ENCODE results near the gene WDR44. TPM values are rescaled to one million over a fixed set of nuclear protein-coding genes. Genes with fewer than 3 reads are reported as not detected.
A peak's percentile ranks its signal among the peaks of the same experiment; 100 is the strongest.
"Not testable (repeated sequence)": the region's sequence is repeated elsewhere in the genome, so short reads cannot be mapped to it uniquely, and the experiment has no call there.

Gene WDR44
- total and polyA plus RNA-seq, 5 donors from 2014 or later, result 6.4 to 23.5 (median 7.4) TPM

DNA sequence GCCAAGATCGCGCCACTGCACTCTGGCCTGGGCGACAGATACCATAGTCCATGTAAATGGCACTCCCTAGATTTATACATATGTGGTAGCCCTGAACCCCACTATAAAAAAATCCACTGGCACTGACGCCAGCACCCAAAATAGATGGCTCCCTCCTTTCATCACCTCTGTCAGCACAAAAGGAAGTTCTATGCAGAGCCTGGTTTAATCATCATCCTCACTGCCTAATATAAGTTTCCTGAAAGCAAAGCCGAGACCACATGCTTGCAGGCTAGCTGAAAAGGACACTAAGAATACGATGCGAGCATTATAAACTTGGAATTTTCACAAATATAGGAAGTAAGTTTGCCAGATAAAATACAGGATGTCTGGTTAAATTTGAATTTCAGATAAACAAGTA is 122.2 kb downstream of the WDR44 start:
- Histone ChIP-seq H3K9me3 (ENCODE audit: control insufficient read depth in 2 of 2, low read length in 2 of 2) (no peaks in the 10 kb centered on the region), H3K27me3 (ENCODE audit: control insufficient read depth, insufficient read depth, low read length) (no peaks in the 10 kb centered on the region), H3K4me3 (ENCODE audit: low read depth, low read length) (no peak overlapping the region), H3K4me1 (ENCODE audit: control insufficient read depth, insufficient read depth, low read length, poor library complexity, severe bottlenecking) (no peaks in the 10 kb centered on the region), H3K27ac (ENCODE audit: insufficient read depth, low read length, poor library complexity, severe bottlenecking) (no peak overlapping the region), H3K36me3 (ENCODE audit: control insufficient read depth, insufficient read depth, low read length) (no peaks in the 10 kb centered on the region)
- no peak overlapping the region for H3K4me3 Mint-ChIP-seq
- no peaks in the 10 kb centered on the region for H3K4me1 Mint-ChIP-seq
- no peaks in the 10 kb centered on the region for H3K27me3 Mint-ChIP-seq
- peaks cover 0 to 3% (median 0%) of the 10 kb centered on the region in 7 donors for H3K9me3 Mint-ChIP-seq
- ATAC-seq (ENCODE audit: low read depth in 2 of 2), result no peak
- no peaks in the 10 kb centered on the region for H3K36me3 Mint-ChIP-seq
- no peak overlapping the region for H3K27ac Mint-ChIP-seq
- no peak for DNase-seq

DNA sequence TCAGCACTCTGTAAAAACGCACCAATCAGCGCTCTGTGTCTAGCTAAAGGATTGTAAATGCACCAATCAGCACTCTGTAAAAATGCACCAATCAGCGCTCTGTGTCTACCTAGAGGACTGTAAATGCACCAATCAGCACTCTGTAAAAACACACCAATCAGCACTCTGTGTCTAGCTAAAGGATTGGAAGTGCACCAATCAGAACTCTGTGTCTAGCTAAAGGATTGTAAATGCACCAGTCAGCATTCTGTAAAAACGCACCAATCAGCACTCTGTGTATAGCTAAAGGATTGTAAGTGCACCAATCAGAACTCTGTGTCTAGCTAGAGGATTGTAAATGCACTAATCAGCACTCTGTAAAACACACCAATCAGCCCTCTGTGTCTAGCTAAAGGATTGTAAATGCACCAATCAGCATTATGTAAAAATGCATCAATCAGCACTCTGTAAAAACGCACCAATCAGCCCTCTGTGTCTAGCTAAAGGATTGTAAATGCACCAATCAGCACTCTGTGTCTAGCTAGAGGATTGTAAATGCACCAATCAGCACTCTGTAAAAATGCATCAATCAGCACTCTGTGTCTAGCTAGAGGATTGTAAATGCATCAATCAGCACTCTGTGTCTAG is 124.9 kb downstream of the WDR44 start:
- H3K36me3 Mint-ChIP-seq; H3K27me3 Mint-ChIP-seq; H3K4me1 ChIP-seq (ENCODE audit: control insufficient read depth, insufficient read depth, low read length, poor library complexity, severe bottlenecking); H3K4me1 Mint-ChIP-seq; H3K4me3 ChIP-seq (ENCODE audit: low read depth, low read length); H3K9me3 Mint-ChIP-seq; H3K4me3 Mint-ChIP-seq; DNase-seq; H3K27ac Mint-ChIP-seq; H3K27me3 ChIP-seq (ENCODE audit: control insufficient read depth, insufficient read depth, low read length); ATAC-seq (ENCODE audit: low read depth in 2 of 2); H3K36me3 ChIP-seq (ENCODE audit: control insufficient read depth, insufficient read depth, low read length); H3K9me3 ChIP-seq (ENCODE audit: control insufficient read depth in 2 of 2, low read length in 2 of 2); H3K27ac ChIP-seq (ENCODE audit: insufficient read depth, low read length, poor library complexity, severe bottlenecking): not testable (repeated sequence)

DNA sequence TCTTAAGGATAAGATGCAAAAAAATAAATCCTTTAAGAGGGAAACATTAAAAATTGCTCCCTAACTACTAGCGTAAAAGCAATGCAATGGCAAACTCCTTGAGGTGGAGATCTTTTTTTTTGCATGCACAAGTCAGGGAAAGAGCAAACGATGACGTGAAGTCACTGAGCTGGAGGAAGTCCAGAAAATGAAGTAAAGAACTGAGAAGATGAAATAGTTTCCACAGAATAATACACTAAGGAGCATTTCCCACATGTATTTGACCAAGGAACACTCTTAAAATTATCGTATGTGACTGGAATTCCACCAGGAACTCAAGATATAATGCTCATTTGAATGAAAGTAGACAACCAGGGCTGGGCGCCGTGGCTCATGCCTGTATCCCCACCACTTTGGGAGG is 128.7 kb downstream of the WDR44 start:
- Histone ChIP-seq H3K4me1 (ENCODE audit: control insufficient read depth, insufficient read depth, low read length, poor library complexity, severe bottlenecking) (no peaks in the 10 kb centered on the region), H3K27ac (ENCODE audit: insufficient read depth, low read length, poor library complexity, severe bottlenecking) (no peak overlapping the region), H3K4me3 (ENCODE audit: low read depth, low read length) (no peak overlapping the region), H3K27me3 (ENCODE audit: control insufficient read depth, insufficient read depth, low read length) (no peaks in the 10 kb centered on the region), H3K9me3 (ENCODE audit: control insufficient read depth in 2 of 2, low read length in 2 of 2) (no peaks in the 10 kb centered on the region), H3K36me3 (ENCODE audit: control insufficient read depth, insufficient read depth, low read length) (no peaks in the 10 kb centered on the region)
- no peak for DNase-seq
- no peaks in the 10 kb centered on the region for H3K4me1 Mint-ChIP-seq
- peaks cover 0 to 3% (median 0%) of the 10 kb centered on the region in 7 donors for H3K9me3 Mint-ChIP-seq
- H3K36me3 Mint-ChIP-seq, result no peaks in the 10 kb centered on the region
- no peak overlapping the region for H3K4me3 Mint-ChIP-seq
- H3K27ac Mint-ChIP-seq, result no peak overlapping the region
- ATAC-seq (ENCODE audit: low read depth in 2 of 2), result no peak
- no peaks in the 10 kb centered on the region for H3K27me3 Mint-ChIP-seq

DNA sequence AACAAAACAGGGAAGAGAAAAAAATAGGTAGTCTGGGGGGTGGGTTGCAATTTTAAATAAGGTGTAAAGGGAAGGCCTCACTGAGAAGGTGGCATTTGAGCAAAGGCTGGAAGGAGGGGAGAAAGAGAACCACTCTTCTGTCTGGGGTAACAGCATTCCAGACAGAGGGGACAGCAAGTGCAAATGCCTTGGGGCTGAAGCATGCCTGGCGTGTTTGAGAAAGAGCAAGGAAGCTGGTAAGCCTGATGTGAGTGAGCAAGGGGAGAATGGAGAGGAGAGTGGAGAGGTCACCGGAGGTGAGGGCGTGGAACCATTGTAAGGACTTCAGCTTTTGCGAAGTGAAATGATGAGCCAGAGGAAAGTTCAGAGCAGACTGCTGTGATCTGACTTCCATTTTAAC is 130.0 kb downstream of the WDR44 start:
- Mint-ChIP-seq H3K36me3 (no peaks in the 10 kb centered on the region), H3K9me3 (peaks cover 0 to 3% (median 0%) of the 10 kb centered on the region in 7 donors), H3K27ac (peak overlapping the region in 1 of 3 donors; percentile 60), H3K27me3 (no peaks in the 10 kb centered on the region), H3K4me3 (no peak overlapping the region), H3K4me1 (no peaks in the 10 kb centered on the region)
- DNase-seq (no peak), ATAC-seq (ENCODE audit: low read depth in 2 of 2) (no peak)
- no peaks in the 10 kb centered on the region for H3K36me3 ChIP-seq (ENCODE audit: control insufficient read depth, insufficient read depth, low read length)
- H3K4me3 ChIP-seq (ENCODE audit: low read depth, low read length), result no peak overlapping the region
- no peaks in the 10 kb centered on the region for H3K9me3 ChIP-seq (ENCODE audit: control insufficient read depth in 2 of 2, low read length in 2 of 2)
- H3K27me3 ChIP-seq (ENCODE audit: control insufficient read depth, insufficient read depth, low read length), result no peaks in the 10 kb centered on the region
- no peak overlapping the region for H3K27ac ChIP-seq (ENCODE audit: insufficient read depth, low read length, poor library complexity, severe bottlenecking)
- H3K4me1 ChIP-seq (ENCODE audit: control insufficient read depth, insufficient read depth, low read length, poor library complexity, severe bottlenecking), result no peaks in the 10 kb centered on the region

DNA sequence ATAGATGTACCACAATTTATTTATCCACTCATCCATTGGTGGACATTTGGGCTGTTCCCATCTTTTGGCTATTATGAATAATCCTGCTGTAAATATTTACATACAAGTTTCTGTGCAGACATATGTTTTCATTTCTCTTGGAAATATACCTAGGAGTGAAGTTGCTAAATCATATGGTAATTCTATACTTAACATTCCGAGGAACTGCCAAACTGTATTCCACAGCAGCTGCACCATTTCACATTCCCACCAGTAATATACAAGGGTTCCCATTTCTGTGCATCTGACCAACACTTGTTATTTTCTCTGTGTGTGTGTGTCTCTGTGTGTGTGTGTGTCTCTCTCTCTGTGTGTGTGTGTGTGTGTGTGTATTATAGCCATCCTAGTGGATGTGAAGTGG is 134.3 kb downstream of the WDR44 start:
- H3K4me1 Mint-ChIP-seq, result no peaks in the 10 kb centered on the region
- ATAC-seq (ENCODE audit: low read depth in 2 of 2), result no peak
- no peaks in the 10 kb centered on the region for H3K36me3 ChIP-seq (ENCODE audit: control insufficient read depth, insufficient read depth, low read length)
- no peaks in the 10 kb centered on the region for H3K27me3 ChIP-seq (ENCODE audit: control insufficient read depth, insufficient read depth, low read length)
- H3K36me3 Mint-ChIP-seq, result no peaks in the 10 kb centered on the region
- no peak overlapping the region for H3K4me3 ChIP-seq (ENCODE audit: low read depth, low read length)
- H3K9me3 ChIP-seq (ENCODE audit: control insufficient read depth in 2 of 2, low read length in 2 of 2), result no peaks in the 10 kb centered on the region
- DNase-seq, result no peak
- no peaks in the 10 kb centered on the region for H3K4me1 ChIP-seq (ENCODE audit: control insufficient read depth, insufficient read depth, low read length, poor library complexity, severe bottlenecking)
- no peaks in the 10 kb centered on the region for H3K27me3 Mint-ChIP-seq
- no peak overlapping the region for H3K27ac ChIP-seq (ENCODE audit: insufficient read depth, low read length, poor library complexity, severe bottlenecking)
- H3K4me3 Mint-ChIP-seq, result no peak overlapping the region
- H3K9me3 Mint-ChIP-seq, result peaks cover 0 to 1% (median 0%) of the 10 kb centered on the region in 7 donors
- H3K27ac Mint-ChIP-seq, result no peak overlapping the region

DNA sequence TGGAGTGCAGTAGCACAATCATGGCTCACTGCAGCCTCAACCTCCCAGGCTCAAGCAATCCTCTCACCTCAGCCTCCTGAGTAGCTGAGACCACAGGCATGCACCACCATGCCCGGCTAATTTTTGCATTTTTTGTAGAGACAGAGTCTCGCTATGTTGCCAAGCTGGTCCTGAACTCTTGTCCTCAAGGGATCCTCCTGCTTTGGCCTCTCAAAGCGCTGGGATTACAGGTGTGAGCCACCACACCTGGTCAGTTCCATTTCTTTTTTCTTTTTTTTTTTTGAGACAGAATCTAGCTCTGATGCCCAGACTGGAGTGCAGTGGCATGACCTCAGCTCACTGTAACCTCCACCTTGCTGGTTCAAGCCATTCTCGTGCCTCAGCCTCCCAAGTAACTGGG is 136.5 kb downstream of the WDR44 start:
- H3K9me3 Mint-ChIP-seq; H3K4me3 ChIP-seq (ENCODE audit: low read depth, low read length); H3K4me1 Mint-ChIP-seq; H3K4me3 Mint-ChIP-seq; H3K27me3 Mint-ChIP-seq; H3K27me3 ChIP-seq (ENCODE audit: control insufficient read depth, insufficient read depth, low read length); H3K4me1 ChIP-seq (ENCODE audit: control insufficient read depth, insufficient read depth, low read length, poor library complexity, severe bottlenecking); ATAC-seq (ENCODE audit: low read depth in 2 of 2); H3K9me3 ChIP-seq (ENCODE audit: control insufficient read depth in 2 of 2, low read length in 2 of 2); H3K27ac Mint-ChIP-seq; H3K27ac ChIP-seq (ENCODE audit: insufficient read depth, low read length, poor library complexity, severe bottlenecking); DNase-seq; H3K36me3 ChIP-seq (ENCODE audit: control insufficient read depth, insufficient read depth, low read length); H3K36me3 Mint-ChIP-seq: not testable (repeated sequence)

DNA sequence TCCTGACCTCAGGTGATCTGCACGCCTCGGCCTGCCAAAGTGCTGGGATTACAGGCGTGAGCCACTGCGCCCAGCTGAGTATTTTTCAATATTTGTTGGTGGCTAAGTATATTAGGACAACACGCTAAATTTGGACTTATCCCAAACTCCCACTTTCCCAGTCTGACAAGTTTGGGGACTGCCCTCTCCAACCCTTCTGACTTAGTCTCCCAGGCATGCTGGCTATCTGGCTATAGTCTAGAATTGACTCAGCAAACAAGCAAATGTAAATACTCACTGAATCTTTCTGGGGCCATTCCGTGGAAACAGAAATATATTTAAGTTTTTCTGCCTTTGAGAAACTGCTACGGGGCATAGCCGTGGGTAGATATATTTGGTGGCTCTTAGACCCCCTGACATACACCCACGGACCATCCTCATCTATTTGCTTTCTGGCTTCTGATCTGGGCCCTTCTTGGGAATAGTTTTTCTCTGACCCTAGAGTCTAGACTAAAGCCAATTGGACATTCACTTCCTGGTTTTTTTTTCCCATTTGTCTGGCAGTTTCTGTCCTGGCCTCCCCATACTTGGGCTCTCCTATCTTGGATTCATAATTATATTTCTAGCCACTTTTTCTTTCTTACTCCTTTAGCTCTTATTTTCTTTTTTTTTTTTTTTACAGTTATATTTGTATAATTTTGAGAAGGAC is 138.5 kb downstream of the WDR44 start:
- Histone ChIP-seq H3K36me3 (ENCODE audit: control insufficient read depth, insufficient read depth, low read length) (no peaks in the 10 kb centered on the region), H3K9me3 (ENCODE audit: control insufficient read depth in 2 of 2, low read length in 2 of 2) (no peaks in the 10 kb centered on the region), H3K27me3 (ENCODE audit: control insufficient read depth, insufficient read depth, low read length) (no peaks in the 10 kb centered on the region), H3K27ac (ENCODE audit: insufficient read depth, low read length, poor library complexity, severe bottlenecking) (no peak overlapping the region), H3K4me1 (ENCODE audit: control insufficient read depth, insufficient read depth, low read length, poor library complexity, severe bottlenecking) (no peaks in the 10 kb centered on the region), H3K4me3 (ENCODE audit: low read depth, low read length) (no peak overlapping the region)
- Mint-ChIP-seq H3K27me3 (no peaks in the 10 kb centered on the region), H3K4me3 (no peak overlapping the region), H3K27ac (no peak overlapping the region), H3K36me3 (no peaks in the 10 kb centered on the region), H3K4me1 (no peaks in the 10 kb centered on the region), H3K9me3 (peaks cover 0 to 1% (median 0%) of the 10 kb centered on the region in 7 donors)
- no peak for ATAC-seq (ENCODE audit: low read depth in 2 of 2)
- DNase-seq, result no peak

DNA sequence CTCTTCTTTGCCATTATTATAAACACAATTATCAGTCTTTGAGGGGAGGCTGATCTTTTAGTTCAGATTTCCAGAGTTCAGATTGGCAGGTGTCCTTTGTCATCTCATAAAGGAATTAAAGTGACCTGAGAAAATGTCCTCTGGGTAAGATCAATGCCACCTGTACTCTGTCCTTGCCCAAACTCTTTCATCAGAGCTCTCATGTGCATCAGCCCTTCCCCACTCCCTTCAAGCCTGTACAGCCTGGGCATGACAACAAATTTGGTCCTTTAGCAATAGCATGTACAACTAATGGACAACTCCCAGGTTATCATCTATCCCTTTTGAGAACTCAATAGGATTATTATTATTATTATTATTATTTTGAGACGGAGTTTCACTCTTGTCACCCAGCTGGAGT is 140.8 kb downstream of the WDR44 start:
- H3K27ac ChIP-seq (ENCODE audit: insufficient read depth, low read length, poor library complexity, severe bottlenecking); H3K27me3 Mint-ChIP-seq; H3K4me1 ChIP-seq (ENCODE audit: control insufficient read depth, insufficient read depth, low read length, poor library complexity, severe bottlenecking); ATAC-seq (ENCODE audit: low read depth in 2 of 2); DNase-seq; H3K4me1 Mint-ChIP-seq; H3K36me3 ChIP-seq (ENCODE audit: control insufficient read depth, insufficient read depth, low read length); H3K4me3 Mint-ChIP-seq; H3K9me3 ChIP-seq (ENCODE audit: control insufficient read depth in 2 of 2, low read length in 2 of 2); H3K9me3 Mint-ChIP-seq; H3K27me3 ChIP-seq (ENCODE audit: control insufficient read depth, insufficient read depth, low read length); H3K27ac Mint-ChIP-seq; H3K36me3 Mint-ChIP-seq; H3K4me3 ChIP-seq (ENCODE audit: low read depth, low read length): not testable (repeated sequence)
